Measurements from ENCODE around the gene HNF4A.
"Not testable (repeated sequence)": the region's sequence is repeated elsewhere in the genome, so short reads cannot be mapped to it uniquely, and the experiment has no call there.

Gene HNF4A

DNA sequence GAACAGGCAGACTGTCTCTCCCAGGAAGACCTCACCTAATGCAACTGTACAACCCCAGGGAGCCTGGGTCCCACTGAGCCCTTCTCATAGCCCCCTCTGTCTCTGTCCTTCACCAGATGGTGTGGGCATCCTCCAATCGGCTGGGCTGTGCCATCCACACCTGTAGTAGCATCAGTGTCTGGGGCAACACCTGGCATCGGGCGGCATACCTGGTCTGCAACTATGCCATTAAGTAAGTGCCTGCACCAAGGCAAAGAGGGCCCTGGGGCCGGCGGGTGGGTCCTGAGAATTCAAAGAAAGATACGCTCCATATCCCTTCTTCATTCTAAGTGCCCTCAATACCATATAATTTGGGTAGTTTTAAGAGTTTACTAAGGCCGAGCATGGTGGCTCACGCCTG is 10.4 kb upstream of the HNF4A start:
- in situ Hi-C loops (cut with HindIII; ENCODE audit: low sequenced_read_pairs), result no loop called here

GRCh38 chr20:44345941-44346340 is 9.6 kb upstream of the HNF4A start:
- in situ Hi-C loops (cut with HindIII; ENCODE audit: low sequenced_read_pairs), result not testable (repeated sequence)

DNA sequence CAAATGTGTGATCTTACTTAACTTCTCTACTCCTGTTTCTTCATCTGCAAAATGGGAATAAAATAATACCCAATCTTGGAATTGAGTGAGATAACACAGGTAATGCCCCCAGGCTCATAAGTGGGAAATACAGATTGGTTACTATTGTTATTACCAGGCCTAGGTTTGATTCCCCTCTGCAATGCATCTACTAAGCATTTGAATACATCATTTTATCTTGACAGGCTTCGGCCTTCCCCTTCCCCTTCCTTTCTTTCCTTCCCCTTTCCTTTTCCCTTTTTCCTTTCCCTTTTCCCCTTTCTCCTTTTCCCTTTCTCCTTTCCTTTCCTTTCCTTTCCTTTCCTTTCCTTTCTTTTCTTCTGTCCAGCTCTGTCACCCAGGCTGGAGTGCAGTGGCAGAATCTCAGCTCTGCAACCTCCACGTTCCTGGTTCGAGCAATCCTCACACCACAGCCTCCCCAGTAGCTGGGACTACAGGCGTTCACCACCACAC is 7.3 kb upstream of the HNF4A start:
- in situ Hi-C loops (cut with HindIII; ENCODE audit: low sequenced_read_pairs), result no loop called here

- in situ Hi-C loops (cut with HindIII; ENCODE audit: low sequenced_read_pairs), result no loop called here
These were observed 6.2 kb upstream of the HNF4A start for GRCh38 chr20:44349349-44349748.

DNA sequence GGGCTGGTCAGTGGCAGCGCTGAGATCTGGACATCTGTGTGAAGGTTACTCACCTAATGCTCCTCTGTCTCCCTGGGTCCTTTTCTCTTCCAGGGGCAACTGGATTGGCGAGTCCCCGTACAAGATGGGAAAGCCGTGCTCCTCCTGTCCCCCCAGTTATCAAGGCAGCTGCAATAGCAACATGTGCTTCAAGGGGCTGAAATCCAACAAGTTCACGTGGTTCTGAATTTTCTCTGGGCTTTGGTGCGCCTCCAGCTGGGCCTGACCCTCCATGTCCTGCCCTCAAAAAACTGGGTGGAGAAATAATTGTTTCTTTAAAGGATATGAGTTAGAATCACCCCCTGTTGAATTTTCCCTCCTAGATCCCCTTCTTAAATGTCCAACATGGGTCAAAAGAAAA is 4.9 kb upstream of the HNF4A start:
- in situ Hi-C loops (cut with HindIII; ENCODE audit: low sequenced_read_pairs), result no loop called here

- in situ Hi-C loops (cut with HindIII; ENCODE audit: low sequenced_read_pairs), result no loop called here
These were observed 461 bp upstream of the HNF4A start for GRCh38 chr20:44354979-44355497.

- in situ Hi-C loops (cut with HindIII; ENCODE audit: low sequenced_read_pairs), result no loop called here
These were observed 839 bp downstream of the HNF4A start for GRCh38 chr20:44356353-44356723.

GRCh38 chr20:44357020-44357419 is 1.5 kb downstream of the HNF4A start:
- in situ Hi-C loops (cut with HindIII; ENCODE audit: low sequenced_read_pairs), result no loop called here

- in situ Hi-C loops (cut with HindIII; ENCODE audit: low sequenced_read_pairs), result no loop called here
These were observed 2.1 kb downstream of the HNF4A start for GRCh38 chr20:44357555-44358125.

DNA sequence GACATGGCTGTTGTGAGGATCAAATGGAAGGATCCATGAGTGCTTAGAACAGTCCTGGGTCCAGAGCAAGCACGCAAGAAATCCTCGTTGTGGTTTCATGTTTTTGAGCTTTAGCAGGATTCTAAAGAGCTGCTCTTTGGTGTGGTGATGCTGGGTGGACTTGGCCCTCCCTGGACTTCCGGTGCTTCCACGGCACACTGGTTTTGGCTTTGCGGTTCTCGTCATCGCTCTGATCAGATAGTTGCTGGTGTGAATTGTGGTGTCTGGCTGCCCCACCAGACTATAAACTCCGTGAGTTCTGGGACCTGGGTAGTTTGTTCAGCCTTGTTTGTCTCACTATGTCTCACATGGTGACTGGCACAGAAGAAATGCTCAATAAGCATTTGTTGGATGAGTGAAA is 3.3 kb downstream of the HNF4A start:
- in situ Hi-C loops (cut with HindIII; ENCODE audit: low sequenced_read_pairs), result no loop called here

GRCh38 chr20:44360221-44360620 is 4.7 kb downstream of the HNF4A start:
- in situ Hi-C loops (cut with HindIII; ENCODE audit: low sequenced_read_pairs), result no loop called here

DNA sequence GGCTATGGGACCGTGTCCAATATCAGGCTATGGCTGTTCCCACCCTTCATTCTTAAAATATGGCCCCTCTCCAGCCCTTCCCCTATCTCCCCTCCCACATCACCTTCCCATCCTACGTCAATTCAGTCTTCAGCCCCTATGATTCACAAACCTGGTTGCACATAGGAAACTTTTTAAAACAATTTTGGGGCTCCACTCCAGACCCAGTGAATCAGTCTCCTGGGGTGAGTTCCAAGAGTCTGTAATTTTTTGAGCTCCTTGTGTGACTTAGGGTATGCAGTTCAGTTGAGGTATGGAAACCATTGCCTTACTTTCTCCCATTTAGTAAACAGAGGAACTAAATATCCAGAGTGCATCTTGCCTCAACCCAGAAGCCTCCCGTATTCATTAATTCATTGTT is 5.5 kb downstream of the HNF4A start:
- in situ Hi-C loops (cut with HindIII; ENCODE audit: low sequenced_read_pairs), result no loop called here

DNA sequence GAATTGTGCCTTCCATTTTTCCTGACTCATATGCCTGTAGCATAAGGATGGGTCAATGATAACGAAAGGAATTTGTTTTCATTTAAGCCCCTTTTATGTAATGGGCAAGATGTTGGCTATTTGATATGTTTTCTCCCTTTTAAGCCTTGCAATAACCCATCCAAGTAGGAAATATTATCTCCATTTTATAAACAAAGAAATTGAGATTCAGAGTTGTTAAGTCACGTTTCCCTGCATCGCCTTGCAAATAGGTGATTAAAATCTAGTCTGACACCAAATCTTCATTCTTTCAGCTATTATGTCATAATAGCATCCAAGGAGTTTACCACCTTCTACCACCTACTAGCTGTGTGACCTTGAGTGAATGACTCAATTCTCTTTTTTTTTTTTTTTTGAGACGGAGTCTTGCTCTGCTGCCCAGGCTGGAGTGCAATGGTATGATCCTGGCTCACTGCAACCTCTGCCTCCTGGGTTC is 7.0 kb downstream of the HNF4A start:
- in situ Hi-C loops (cut with HindIII; ENCODE audit: low sequenced_read_pairs), result no loop called here

DNA sequence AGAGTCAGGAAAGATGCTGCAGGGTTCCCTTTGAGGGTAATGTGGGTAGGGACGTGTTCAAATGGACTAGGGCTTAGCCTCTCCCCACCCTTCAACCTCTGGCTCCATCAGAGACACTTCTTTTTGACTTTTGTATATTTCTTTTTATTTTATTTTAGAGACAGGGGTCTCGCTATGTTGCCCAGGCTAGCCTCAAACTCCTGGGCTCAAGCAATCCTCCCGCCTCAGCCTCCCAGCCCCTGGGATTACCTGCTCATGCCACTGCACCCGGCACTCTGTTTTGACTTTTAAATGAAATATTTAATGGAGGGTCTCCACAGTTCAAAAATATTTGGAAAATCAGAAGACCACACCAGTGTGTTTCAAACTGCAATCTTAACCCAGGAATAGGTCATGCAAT is 8.6 kb downstream of the HNF4A start:
- in situ Hi-C loops (cut with HindIII; ENCODE audit: low sequenced_read_pairs), result no loop called here

DNA sequence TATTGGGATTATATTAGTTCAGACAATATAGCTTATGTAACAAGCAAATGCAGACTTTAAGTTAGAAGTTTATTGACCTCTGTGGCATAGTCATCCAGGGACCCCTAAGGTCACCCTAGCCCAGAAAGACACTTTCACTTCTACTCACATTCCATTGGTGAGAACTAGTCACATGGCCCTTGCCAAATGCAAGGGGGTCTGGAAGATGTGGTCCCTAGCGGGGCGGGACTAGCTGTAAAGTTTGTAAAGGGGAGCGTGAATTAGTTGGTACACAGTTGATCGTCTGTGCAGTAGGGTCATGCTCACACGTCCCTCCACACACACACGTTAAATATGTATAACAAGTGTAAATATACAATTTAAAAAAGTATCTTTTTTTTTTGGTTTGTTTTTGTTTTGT is 9.3 kb downstream of the HNF4A start:
- in situ Hi-C loops (cut with HindIII; ENCODE audit: low sequenced_read_pairs), result no loop called here

DNA sequence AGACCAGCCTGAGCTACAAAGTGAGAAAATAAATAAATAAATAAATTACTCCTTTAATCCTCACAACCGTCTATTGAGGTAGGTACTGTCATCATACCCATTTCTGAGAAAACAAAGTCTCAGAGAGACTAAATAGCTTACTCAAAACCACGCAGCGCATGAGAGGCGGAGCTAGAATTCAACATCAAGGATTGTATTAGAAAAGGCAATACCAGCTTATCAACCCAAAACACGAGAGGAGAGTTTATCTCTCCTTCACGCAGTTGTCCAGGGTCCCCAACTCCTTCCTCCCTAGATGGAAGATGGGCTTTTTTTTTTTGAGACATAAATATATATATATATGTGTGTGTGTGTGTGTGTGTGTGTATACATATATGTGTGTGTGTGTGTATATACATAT is 12.2 kb downstream of the HNF4A start:
- in situ Hi-C loops (cut with HindIII; ENCODE audit: low sequenced_read_pairs), result no loop called here

GRCh38 chr20:44370639-44371218 is 15.2 kb downstream of the HNF4A start:
- in situ Hi-C loops (cut with HindIII; ENCODE audit: low sequenced_read_pairs), result no loop called here

- in situ Hi-C loops (cut with HindIII; ENCODE audit: low sequenced_read_pairs), result loop anchor here (5.0 to 10.0 kb wide), 2 partner anchors 82 to 235 kb away; no protein-coding TSS in a partner anchor
These were observed 27.1 kb downstream of the HNF4A start for GRCh38 chr20:44382641-44383040.

GRCh38 chr20:44384423-44385027 is 29.0 kb downstream of the HNF4A start:
- in situ Hi-C loops (cut with HindIII; ENCODE audit: low sequenced_read_pairs), result loop anchor here (5.0 to 10.0 kb wide), 2 partner anchors 80 to 233 kb away; no protein-coding TSS in a partner anchor

- in situ Hi-C loops (cut with HindIII; ENCODE audit: low sequenced_read_pairs), result loop anchor here (10.0 kb wide), 1 partner anchor 76 kb away; no protein-coding TSS in a partner anchor
These were observed 33.0 kb downstream of the HNF4A start for GRCh38 chr20:44388466-44389023.

GRCh38 chr20:44389871-44390270 is 34.4 kb downstream of the HNF4A start:
- in situ Hi-C loops (cut with HindIII; ENCODE audit: low sequenced_read_pairs), result loop anchor here (10.0 kb wide), 1 partner anchor 75 kb away; no protein-coding TSS in a partner anchor

DNA sequence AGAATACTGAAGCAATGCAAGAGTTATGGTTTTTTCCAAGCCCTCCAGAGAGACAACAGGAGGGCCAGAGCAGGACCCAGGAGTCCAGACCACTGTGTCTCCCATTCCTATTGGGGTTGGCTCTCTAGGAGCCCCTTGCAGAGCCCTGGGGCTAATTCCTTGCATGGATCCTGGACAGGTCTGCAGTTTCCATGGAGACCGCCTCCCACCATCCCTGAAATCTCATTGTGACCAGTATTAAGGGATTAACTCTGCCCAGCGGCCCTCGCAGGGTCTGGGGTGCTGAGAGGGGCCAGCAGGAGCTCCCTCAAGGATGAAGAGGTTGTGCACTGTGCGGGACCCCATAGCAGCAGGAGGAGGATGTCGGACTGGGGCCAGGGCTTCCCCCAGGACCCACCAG is 34.8 kb downstream of the HNF4A start:
- in situ Hi-C loops (cut with HindIII; ENCODE audit: low sequenced_read_pairs), result no loop called here

All from DLD1 (cell line).